HepG2 (cell line): ENCODE measurements around the gene MYL2. TPM values are rescaled to one million over a fixed set of nuclear protein-coding genes. Genes with fewer than 3 reads are reported as not detected.

Experiments
- ATAC-seq: fragments of 200-7000 bp; cut with Tn5 transposase; 3 replicates; pipeline ENCODE4 v1.9.1; 2020; ENCODE audit warnings: mild to moderate bottlenecking, moderate library complexity
- BruUV-seq: library from RNA; stranded (reverse); fragments of 400-500 nt; replicated peaks from 2 replicates; lab custom pipeline; 2021; lab: Mats Ljungman, UMichigan
- CTCF ChIA-PET: fragments of 300-600 bp; formaldehyde crosslinking; extraction: SDS; loops from one replicate; lab custom pipeline; 2021; ENCODE audit warnings: low total read pairs, inconsistent platforms, low intra/inter-chr PET ratio; lab: Yijun Ruan, JAX
- POLR2A ChIA-PET: fragments of 350-600 bp; sonication (Branson Sonifier 250); formaldehyde crosslinking; loops from one replicate; lab custom pipeline; 2020; ENCODE audit warnings: antibody characterized with exemption, inconsistent platforms; lab: Yijun Ruan, JAX
- DNase-seq: peaks from one replicate; pipeline ENCODE4 v3.0.0-alpha.2; 2015; ENCODE audit warnings: low spot score
- FAIRE-seq: peaks from 3 replicates; lab custom pipeline; 2011; peaks lifted over from hg19 to GRCh38; lab: Jason Lieb, UNC
- H2AFZ ChIP-seq: one replicate; pipeline ENCODE4 v1.6.1; 2011; ENCODE audit warnings: low read length, inconsistent platforms
- H3K27ac ChIP-seq: fragments of 300-600 bp; 3 replicates; pipeline ENCODE4 v1.8.0; 2011; ENCODE audit warnings: mixed run types, mild to moderate bottlenecking, mixed read lengths, low read length, inconsistent platforms; ENCODE audit not compliant: insufficient read depth; ENCODE audit errors: extremely low read length
- H3K27me3 ChIP-seq, 2 experiments: fragments of 200-600 bp in 1 of 2; 2 replicates in 1 of 2; 3 replicates in 1 of 2; pipeline versions ENCODE4 v1.6.0 to v1.8.0; 2011; ENCODE audit warnings: low read length in 2 of 2, mild to moderate bottlenecking in 2 of 2, moderate library complexity in 2 of 2, inconsistent platforms in 1 of 2; ENCODE audit not compliant: insufficient read depth in 2 of 2, control insufficient read depth in 1 of 2
- H3K36me3 ChIP-seq, 2 experiments: fragments of 200-600 bp in 1 of 2; replicated peaks in 1 of 2; 2 replicates in 1 of 2; 3 replicates in 1 of 2; pipeline versions ENCODE4 v1.5.1 to v1.8.0; 2011; ENCODE audit warnings: low read length in 2 of 2, inconsistent platforms in 1 of 2; ENCODE audit not compliant: insufficient read depth in 2 of 2, control insufficient read depth in 1 of 2
- H3K4me1 ChIP-seq: 2 replicates; pipeline ENCODE4 v1.5.1; 2012; ENCODE audit warnings: low read length, inconsistent platforms; ENCODE audit not compliant: insufficient read depth
- H3K4me2 ChIP-seq: 2 replicates; pipeline ENCODE4 v1.6.0; 2011; ENCODE audit warnings: low read depth, low read length, inconsistent platforms
- H3K4me3 ChIP-seq, 3 experiments: fragments of 200-600 bp in 1 of 3; sonication (generic), shearing (Covaris generic) in 1 of 3; replicated peaks in 1 of 3; 2 replicates each; pipeline ENCODE4 v1.5.1; 2011 to 2016; ENCODE audit warnings: low read length in 3 of 3, inconsistent platforms in 2 of 3, low read depth in 2 of 3, mild to moderate bottlenecking in 2 of 3, control low read depth in 1 of 3, mixed read lengths in 1 of 3; ENCODE audit not compliant: insufficient read depth in 1 of 3
- H3K79me2 ChIP-seq: one replicate; pipeline ENCODE4 v1.6.1; 2011; ENCODE audit warnings: low read length, inconsistent platforms; ENCODE audit not compliant: insufficient read depth
- H3K9ac ChIP-seq: 2 replicates; pipeline ENCODE4 v1.6.0; 2011; ENCODE audit warnings: mild to moderate bottlenecking, low read depth, low read length, inconsistent platforms; ENCODE audit not compliant: insufficient read depth
- H3K9me3 ChIP-seq: 2 replicates; pipeline ENCODE4 v1.5.1; 2012; ENCODE audit warnings: mild to moderate bottlenecking, low read length
- H4K20me1 ChIP-seq: 2 replicates; pipeline ENCODE4 v1.6.0; 2011; ENCODE audit warnings: inconsistent platforms, mild to moderate bottlenecking, low read length, moderate library complexity; ENCODE audit not compliant: insufficient read depth
- BHLHE40 ChIP-seq: IDR thresholded peaks from 2 replicates; pipeline ENCODE4 v1.6.1; 2011; ENCODE audit warnings: low read length, improper control_type of control experiment
- HOXA3 ChIP-seq: sonication (generic); formaldehyde crosslinking; IDR thresholded peaks from 2 replicates; pipeline ENCODE4 v1.5.0; 2020; ENCODE audit warnings: missing genetic modification reagents
- MTF1 ChIP-seq: sonication (generic); formaldehyde crosslinking; IDR thresholded peaks from 2 replicates; pipeline ENCODE4 v1.5.0; 2020; ENCODE audit warnings: missing genetic modification reagents
- SMC3 ChIP-seq: IDR thresholded peaks from 2 replicates; pipeline ENCODE4 v1.6.1; 2011; ENCODE audit warnings: low read length, improper control_type of control experiment
- ZNF609 ChIP-seq: sonication (generic); formaldehyde crosslinking; IDR thresholded peaks from 2 replicates; pipeline ENCODE4 v1.4.0; 2020; ENCODE audit warnings: mild to moderate bottlenecking, missing genetic modification reagents, borderline replicate concordance
- WGBS: methylation state at CpG from one replicate; pipeline ENCODE4 v1.1.6; 2017; ENCODE audit warnings: low lambda C conversion rate; 5-methylcytosine and 5-hydroxymethylcytosine counted together
- in situ Hi-C: cut with HindIII; loops from 2 replicates; pipeline ENCODE4 v1.10.0; 2017; ENCODE audit warnings: low pct_unique_long_range_greater_than_20kb; ENCODE audit not compliant: extremely low pct_ligation_motif_present
- intact Hi-C: fragments of 100-400 bp; cut with micrococcal nuclease; formaldehyde crosslinking; loops from one replicate; pipeline ENCODE4 v1.10.0; 2022; ENCODE audit not compliant: unreplicated experiment
- polyA plus RNA-seq, 8 experiments: library from polyadenylated mRNA; depleted of rRNA in 3 of 8; stranded (reverse) in 7 of 8; unstranded in 1 of 8; fragments of >200 nt; fragmentation: Illumina TruSeq in 4 of 8; extraction: Trizol in 4 of 8; gene quantifications; 2 replicates each; pipeline versions ENCODE4 v1.2.1 to v1.2.3, GENCODE V29; 2011 to 2016; ENCODE audit warnings: low read depth in 4 of 8, missing spikeins in 1 of 8, mixed read lengths in 1 of 8; ENCODE audit not compliant: insufficient read depth in 1 of 8
- total RNA-seq, 5 experiments: library from RNA; depleted of rRNA; stranded (reverse); fragments of >200 nt; fragmentation: Illumina TruSeq; extraction: Trizol; gene quantifications; 2 replicates each; pipeline ENCODE4 v1.2.3, GENCODE V29; 2016; ENCODE audit warnings: low read depth in 1 of 5

MYL2 gene
- total and polyA plus RNA-seq, 2 of the 13 experiments (the other 11 are each of a cell fraction or from before 2014, with no cell fraction given), result not detected

GRCh38 chr12:110906083-110906482 is 14.3 kb downstream of the MYL2 start:
- 14% methylated on average over 3 of the region's 3 CpGs for WGBS
- DNase-seq (no peak), ATAC-seq (no peak), FAIRE-seq (no peak)
- Histone ChIP-seq H3K9ac (no peak overlapping the region), H3K9me3 (no peaks in the 10 kb centered on the region), H3K79me2 (no peaks in the 10 kb centered on the region), H4K20me1 (no peaks in the 10 kb centered on the region), H3K4me3 (no peak overlapping the region), H3K36me3 (no peaks in the 10 kb centered on the region), H2AFZ (no peak overlapping the region), H3K27me3 (peaks cover 0 to 15% of the 10 kb centered on the region in 2 experiments; a peak in 2 of 5 replicates), H3K4me1 (no peaks in the 10 kb centered on the region), H3K4me2 (no peak overlapping the region), H3K27ac (no peak overlapping the region)
- intact Hi-C loops, result no loop called here
- in situ Hi-C loops, result no loop called here
- ChIA-PET CTCF (no interaction called here), POLR2A (no interaction called here)
- TF ChIP-seq MTF1 (CRISPR knock-in tag), result no peak
- no peak for TF ChIP-seq SMC3
- TF ChIP-seq ZNF609 (CRISPR knock-in tag), result no peak
- TF ChIP-seq HOXA3, result no peak
- no peak for TF ChIP-seq BHLHE40
- BruUV-seq, result no TSS peak
